NCI-H1436 treated with DMSO at 0.1 percent for 48 hours (cell line): ENCODE measurements around the gene SMCP.

Experiments
- DNase-seq: peaks from one replicate; lab custom pipeline; 2025; lab: John Stamatoyannopoulos, UW

SMCP gene

GRCh38 chr1:152886758-152887409, 8.8 kb downstream of the SMCP start:
- DNase-seq, result peak; percentile 63

DNA sequence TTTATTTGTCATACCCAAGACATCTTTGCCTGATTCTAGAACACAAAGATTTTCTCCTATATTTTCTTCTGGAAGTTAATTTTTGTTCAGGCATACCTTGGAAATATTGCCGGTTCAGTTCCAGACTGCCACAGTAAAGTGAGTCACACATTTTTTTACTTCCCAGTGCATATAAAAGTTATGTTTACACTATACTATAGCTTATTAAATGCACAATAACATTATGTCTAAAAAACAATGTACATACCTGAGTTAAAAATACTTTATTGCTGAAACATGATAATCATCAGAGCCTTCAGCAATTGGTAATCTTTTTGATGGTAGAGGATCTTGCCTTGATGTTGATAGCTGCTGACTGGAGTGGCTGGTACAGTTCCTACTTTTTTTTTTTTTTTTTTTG, 10.0 kb downstream of the SMCP start:
- DNase-seq, result no peak

DNA sequence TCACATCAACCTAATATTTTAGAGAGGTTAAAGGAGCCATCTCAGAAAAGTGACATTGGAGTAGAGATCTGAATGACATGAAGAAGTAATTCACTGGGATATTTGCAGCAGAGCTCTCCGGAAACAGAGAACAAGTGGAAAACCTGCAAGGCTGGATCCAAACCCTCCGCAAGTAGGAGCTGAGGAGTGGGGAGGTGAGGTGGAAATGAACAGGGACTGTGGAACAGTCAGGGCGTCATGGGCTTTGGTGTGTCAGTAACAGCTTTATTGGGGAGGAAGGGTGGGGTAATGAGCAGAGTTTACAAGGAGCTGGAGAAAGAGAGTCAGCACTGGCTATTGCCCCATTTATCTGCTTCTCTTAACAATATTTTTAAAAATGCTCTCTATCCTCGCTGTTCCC, 20.9 kb downstream of the SMCP start:
- no peak for DNase-seq

GRCh38 chr1:152899883-152900282, 21.8 kb downstream of the SMCP start:
- DNase-seq, result no peak

GRCh38 chr1:152901631-152902030, 23.5 kb downstream of the SMCP start:
- no peak for DNase-seq

DNA sequence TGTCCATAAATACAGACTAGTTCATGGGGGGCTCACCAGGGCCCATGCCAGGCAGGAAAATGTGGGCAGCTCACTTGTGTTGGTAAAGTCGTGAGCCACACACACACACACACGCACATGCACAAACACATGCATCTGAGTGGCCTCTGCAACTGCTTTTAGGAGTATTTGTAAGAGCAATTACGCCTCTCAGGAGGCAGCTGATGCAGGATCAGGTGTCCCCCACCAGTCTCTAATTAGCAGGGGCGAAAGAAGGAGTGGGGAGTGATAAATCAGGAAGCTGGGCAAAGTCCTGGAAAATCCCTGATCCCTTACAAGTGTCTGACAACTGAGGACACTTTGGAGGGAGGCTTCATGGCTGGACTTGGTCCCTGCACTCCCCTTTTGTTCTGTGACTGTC, 24.5 kb downstream of the SMCP start:
- peak; percentile 23 for DNase-seq

- no peak for DNase-seq
These were observed 26.7 kb downstream of the SMCP start for GRCh38 chr1:152904688-152905440.

DNA sequence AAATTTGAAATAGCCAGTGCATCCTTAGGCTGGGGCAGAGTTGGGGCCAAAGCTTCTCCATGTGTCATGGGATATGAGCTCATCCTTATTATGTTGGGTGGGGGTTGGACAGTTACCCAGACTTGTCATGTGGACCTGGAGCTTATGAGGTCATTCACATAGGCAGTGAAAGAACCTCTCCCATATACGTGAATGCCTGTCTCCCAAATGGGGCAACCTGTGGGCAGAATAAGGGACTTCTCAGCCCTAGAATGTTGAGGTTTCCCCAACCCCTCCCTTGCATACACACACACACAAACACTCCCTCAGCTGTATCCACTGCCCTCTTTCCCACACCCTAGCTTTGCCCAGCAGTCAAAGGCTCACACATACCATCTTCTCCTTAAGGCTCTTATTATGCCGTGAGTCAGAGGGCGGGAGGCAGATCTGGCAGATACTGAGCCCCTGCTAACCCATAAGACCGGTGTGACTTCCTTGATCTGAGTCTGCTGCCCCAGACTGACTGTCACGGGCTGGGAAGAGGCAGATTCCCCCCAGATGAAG, 28.0 kb downstream of the SMCP start:
- no peak for DNase-seq

- no peak for DNase-seq
These were observed 29.8 kb downstream of the SMCP start, which contains the start of gene IVL for GRCh38 chr1:152907686-152908601. IVL (plus strand) TSS chr1:152908546; CDS start chr1:152909798, 1,252 bp downstream.

DNA sequence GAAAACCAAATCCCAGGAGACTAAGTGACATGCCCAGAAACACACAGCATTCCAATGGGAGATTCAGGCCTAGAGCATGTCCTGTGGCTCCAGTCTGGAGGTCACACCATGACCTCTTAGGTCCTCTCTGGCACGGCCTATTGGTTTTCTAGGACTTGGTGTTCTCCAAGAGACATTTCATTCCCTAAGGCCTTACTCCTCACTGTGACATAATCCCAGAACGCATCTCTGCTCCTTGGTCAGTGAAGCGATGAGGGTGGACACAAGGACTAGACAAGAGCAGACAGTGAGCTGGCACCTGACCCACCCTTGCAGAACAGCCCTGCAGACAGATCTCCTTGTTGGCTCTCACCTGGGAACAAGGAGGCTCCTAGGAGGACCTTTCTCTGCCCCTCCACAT, 31.1 kb downstream of the SMCP start:
- no peak for DNase-seq

GRCh38 chr1:152912471-152912870, 34.3 kb downstream of the SMCP start:
- no peak for DNase-seq

GRCh38 chr1:152912900-152913299, 34.8 kb downstream of the SMCP start:
- no peak for DNase-seq

- DNase-seq, result no peak
These were observed 39.7 kb downstream of the SMCP start for GRCh38 chr1:152917794-152918193.

DNA sequence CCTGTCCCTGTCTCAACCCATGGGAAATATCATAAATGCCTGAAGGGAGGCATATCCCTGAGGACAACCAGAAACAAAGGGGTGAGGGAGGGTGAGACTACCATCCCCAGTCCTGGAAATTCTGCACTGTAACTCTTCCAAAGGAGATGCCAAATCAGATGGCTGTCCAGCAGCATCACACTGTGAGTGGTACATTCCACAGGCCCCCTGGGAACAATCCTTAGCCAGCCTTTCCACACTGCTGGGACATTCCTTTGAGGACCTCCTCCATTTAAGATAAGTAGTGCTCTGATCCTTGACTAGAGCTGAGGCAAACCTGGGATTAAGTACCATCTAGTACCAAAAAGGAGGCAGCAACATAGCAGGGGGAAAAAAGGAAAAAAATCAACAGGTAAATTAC, 40.9 kb downstream of the SMCP start:
- DNase-seq, result no peak

GRCh38 chr1:152924191-152924590, 46.1 kb downstream of the SMCP start:
- no peak for DNase-seq

- no peak for DNase-seq
These were observed 48.0 kb downstream of the SMCP start for GRCh38 chr1:152926091-152926490.

- no peak for DNase-seq
These were observed 50.5 kb downstream of the SMCP start for GRCh38 chr1:152928671-152929070.

- DNase-seq, result no peak
These were observed 54.2 kb downstream of the SMCP start for GRCh38 chr1:152932170-152932811.

GRCh38 chr1:152933196-152933595, 55.1 kb downstream of the SMCP start:
- no peak for DNase-seq
